ENCODE results near the gene FGG. TPM values are rescaled to one million over a fixed set of nuclear protein-coding genes. Genes with fewer than 3 reads are reported as not detected.

Gene FGG
- total RNA-seq, 1 experiment from 2014 or later = not detected

- intact Hi-C loops (cut with micrococcal nuclease; ENCODE audit: unreplicated experiment) = no loop called here
- H3K27me3 ChIP-seq (replicated peaks; ENCODE audit: insufficient read depth, low read depth, low read length, poor library complexity) = peaks cover 16% of the 10 kb centered on the region
- H3K9me3 ChIP-seq (ENCODE audit: low read depth, low read length, poor library complexity, severe bottlenecking) = no peaks in the 10 kb centered on the region
- no peak within 1 kb of the TSS for H3K4me3 ChIP-seq (ENCODE audit: low read depth, low read length, poor library complexity, severe bottlenecking)
- CTCF ChIA-PET = no interaction called here
- H3K27ac ChIP-seq (ENCODE audit: low read depth, low read length, poor library complexity, severe bottlenecking) = no peak within 1 kb of the TSS
- BruUV-seq (replicated peaks) = no TSS peak
- no peak for DNase-seq (ENCODE audit: low spot score)
- POLR2A ChIA-PET (ENCODE audit: low non-redundant PET) = no interaction called here
- TF ChIP-seq EZH2 (IDR thresholded peaks at IDR 0.05; ENCODE audit: borderline replicate concordance, low read depth, low read length, poor library complexity, severe bottlenecking) = no peak
- TF ChIP-seq CTCF (conservative IDR thresholded peaks at IDR 0.05; ENCODE audit: low read depth, low read length) = no peak
- no peaks in the 10 kb centered on the region for H3K4me1 ChIP-seq (ENCODE audit: insufficient read depth, low read length, poor library complexity, severe bottlenecking)
- H3K36me3 ChIP-seq (ENCODE audit: insufficient read depth, low read length, poor library complexity, severe bottlenecking) = no peaks in the 10 kb centered on the region
Observed at GRCh38 chr4:154590329-154591006, 22.0 kb downstream of the FGG start, which contains the start of gene FGA. TSS of gene FGA (minus strand) at chr4:154590742. CDS start at chr4:154590687, 55 bp downstream.

DNA sequence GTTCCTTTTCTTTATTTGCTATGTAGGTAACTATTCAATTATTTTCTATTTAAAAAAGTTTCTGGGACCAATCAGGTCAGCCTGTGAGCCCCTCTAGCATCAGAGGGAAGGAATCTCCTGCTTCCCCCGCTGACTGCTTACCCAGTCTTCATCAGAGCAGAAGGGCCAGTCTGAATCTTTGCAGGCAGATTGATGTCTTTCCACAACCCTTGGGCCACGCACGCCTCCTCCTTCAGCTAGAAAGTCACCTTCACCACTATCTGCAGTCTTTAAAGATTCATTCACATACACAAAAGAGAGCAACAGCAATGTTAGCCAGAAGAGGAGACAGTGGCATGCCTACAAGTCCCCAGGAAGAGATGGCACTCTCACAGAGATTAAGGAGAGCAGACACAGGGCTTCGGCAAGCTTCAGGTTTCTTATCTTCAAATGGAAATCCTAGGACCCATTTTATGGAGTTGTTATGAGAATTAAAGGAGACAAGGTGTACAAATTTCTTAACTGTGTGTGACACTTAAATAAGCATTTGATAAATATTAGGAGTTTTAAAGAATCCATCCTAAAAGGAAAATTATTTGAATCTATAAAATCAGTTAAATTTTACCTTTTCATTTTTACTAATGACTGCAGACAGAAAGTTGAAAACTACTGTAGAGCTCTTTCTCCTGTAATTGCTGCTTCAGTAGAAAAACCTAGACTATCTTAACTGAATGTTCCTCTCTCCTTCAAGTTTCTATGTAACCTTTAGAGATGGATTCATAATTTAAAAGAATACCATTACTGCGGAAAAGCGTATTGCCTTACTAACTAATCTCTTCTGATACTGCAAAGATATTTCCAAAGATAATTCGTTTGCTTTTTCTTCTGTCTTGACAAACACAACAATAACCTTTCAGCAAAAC is 22.9 kb downstream of the FGG start:
- CTCF ChIA-PET = no interaction called here
- Histone ChIP-seq H3K27me3 (replicated peaks; ENCODE audit: insufficient read depth, low read depth, low read length, poor library complexity) (peaks cover 16% of the 10 kb centered on the region), H3K9me3 (ENCODE audit: low read depth, low read length, poor library complexity, severe bottlenecking) (no peaks in the 10 kb centered on the region), H3K27ac (ENCODE audit: low read depth, low read length, poor library complexity, severe bottlenecking) (no peak overlapping the region), H3K4me1 (ENCODE audit: insufficient read depth, low read length, poor library complexity, severe bottlenecking) (no peaks in the 10 kb centered on the region), H3K36me3 (ENCODE audit: insufficient read depth, low read length, poor library complexity, severe bottlenecking) (no peaks in the 10 kb centered on the region), H3K4me3 (ENCODE audit: low read depth, low read length, poor library complexity, severe bottlenecking) (no peak overlapping the region)
- intact Hi-C loops (cut with micrococcal nuclease; ENCODE audit: unreplicated experiment) = no loop called here
- BruUV-seq (replicated peaks) = no TSS peak
- DNase-seq (ENCODE audit: low spot score) = no peak
- POLR2A ChIA-PET (ENCODE audit: low non-redundant PET) = no interaction called here
- no peak for TF ChIP-seq CTCF (conservative IDR thresholded peaks at IDR 0.05; ENCODE audit: low read depth, low read length)
- no peak for TF ChIP-seq EZH2 (IDR thresholded peaks at IDR 0.05; ENCODE audit: borderline replicate concordance, low read depth, low read length, poor library complexity, severe bottlenecking)

DNA sequence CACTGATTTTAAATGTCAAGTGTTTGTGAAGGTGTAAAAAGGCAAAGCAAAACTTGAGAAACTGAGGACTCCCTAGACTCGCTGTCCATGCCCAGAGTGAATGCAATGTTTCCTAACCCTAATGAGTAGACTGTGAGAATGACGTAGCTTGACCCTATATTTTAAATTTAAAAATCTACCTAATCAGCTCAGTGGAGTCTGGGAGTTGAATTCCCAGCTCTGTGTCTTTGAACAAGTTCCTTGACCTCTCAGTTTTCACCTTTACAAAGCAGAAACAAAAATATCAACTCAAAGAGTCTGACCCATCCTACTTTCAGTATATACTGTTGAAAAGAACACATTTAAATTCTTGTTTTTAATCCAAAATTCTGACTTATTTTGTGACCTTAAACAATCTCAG is 24.3 kb downstream of the FGG start:
- POLR2A ChIA-PET (ENCODE audit: low non-redundant PET) = no interaction called here
- CTCF ChIA-PET = no interaction called here
- intact Hi-C loops (cut with micrococcal nuclease; ENCODE audit: unreplicated experiment) = no loop called here
- Histone ChIP-seq H3K4me1 (ENCODE audit: insufficient read depth, low read length, poor library complexity, severe bottlenecking) (no peaks in the 10 kb centered on the region), H3K27me3 (replicated peaks; ENCODE audit: insufficient read depth, low read depth, low read length, poor library complexity) (peaks cover 16% of the 10 kb centered on the region), H3K9me3 (ENCODE audit: low read depth, low read length, poor library complexity, severe bottlenecking) (no peaks in the 10 kb centered on the region), H3K4me3 (ENCODE audit: low read depth, low read length, poor library complexity, severe bottlenecking) (no peak overlapping the region), H3K27ac (ENCODE audit: low read depth, low read length, poor library complexity, severe bottlenecking) (no peak overlapping the region), H3K36me3 (ENCODE audit: insufficient read depth, low read length, poor library complexity, severe bottlenecking) (no peaks in the 10 kb centered on the region)
- no peak for DNase-seq (ENCODE audit: low spot score)
- TF ChIP-seq EZH2 (IDR thresholded peaks at IDR 0.05; ENCODE audit: borderline replicate concordance, low read depth, low read length, poor library complexity, severe bottlenecking) (no peak), CTCF (conservative IDR thresholded peaks at IDR 0.05; ENCODE audit: low read depth, low read length) (no peak)
- no TSS peak for BruUV-seq (replicated peaks)
